Measurements from ENCODE around the gene SSBP2.
"Not testable (repeated sequence)": the region's sequence is repeated elsewhere in the genome, so short reads cannot be mapped to it uniquely, and the experiment has no call there.

Gene SSBP2

GRCh38 chr5:81517462-81517861 is 233.4 kb downstream of the SSBP2 start:
- no peak for DNase-seq

GRCh38 chr5:81516091-81516490 is 234.8 kb downstream of the SSBP2 start:
- no peak for DNase-seq

GRCh38 chr5:81513982-81514381 is 236.9 kb downstream of the SSBP2 start:
- no peak for DNase-seq

GRCh38 chr5:81513473-81513872 is 237.4 kb downstream of the SSBP2 start:
- no peak for DNase-seq

- peak; percentile 12 to 14 for DNase-seq
Measured at GRCh38 chr5:81506900-81507588, 243.9 kb downstream of the SSBP2 start.

GRCh38 chr5:81506378-81506777 is 244.5 kb downstream of the SSBP2 start:
- DNase-seq = no peak

GRCh38 chr5:81505672-81506071 is 245.2 kb downstream of the SSBP2 start:
- no peak for DNase-seq

GRCh38 chr5:81503602-81504001 is 247.3 kb downstream of the SSBP2 start:
- DNase-seq = not testable (repeated sequence)

- no peak for DNase-seq
Measured at GRCh38 chr5:81495286-81495685, 255.6 kb downstream of the SSBP2 start.

- no peak for DNase-seq
Measured at GRCh38 chr5:81488862-81489261, 262.0 kb downstream of the SSBP2 start.

- DNase-seq = no peak
Measured at GRCh38 chr5:81486711-81487110, 264.2 kb downstream of the SSBP2 start.

GRCh38 chr5:81482595-81482994 is 268.3 kb downstream of the SSBP2 start:
- DNase-seq = no peak

GRCh38 chr5:81473395-81473794 is 277.5 kb downstream of the SSBP2 start:
- DNase-seq = not testable (repeated sequence)

GRCh38 chr5:81469676-81470075 is 281.2 kb downstream of the SSBP2 start:
- DNase-seq = no peak

GRCh38 chr5:81450940-81451339 is 300.0 kb downstream of the SSBP2 start:
- DNase-seq = no peak

- no peak for DNase-seq
Measured at GRCh38 chr5:81435023-81435422, 315.9 kb downstream of the SSBP2 start.

- no peak for DNase-seq
Measured at GRCh38 chr5:81429985-81430384, 320.9 kb downstream of the SSBP2 start.

GRCh38 chr5:81429363-81429762 is 321.5 kb downstream of the SSBP2 start:
- DNase-seq = no peak

GRCh38 chr5:81428861-81429260 is 322.0 kb downstream of the SSBP2 start:
- DNase-seq = no peak

GRCh38 chr5:81428446-81428845 is 322.5 kb downstream of the SSBP2 start:
- no peak for DNase-seq

- DNase-seq = no peak
Measured at GRCh38 chr5:81427566-81427965, 323.3 kb downstream of the SSBP2 start.

GRCh38 chr5:81426359-81427030 is 324.4 kb downstream of the SSBP2 start:
- no peak for DNase-seq

GRCh38 chr5:81425569-81425968 is 325.3 kb downstream of the SSBP2 start:
- DNase-seq = no peak

- DNase-seq = no peak
Measured at GRCh38 chr5:81424728-81425127, 326.2 kb downstream of the SSBP2 start.

- DNase-seq = no peak
Measured at GRCh38 chr5:81422671-81423070, 328.2 kb downstream of the SSBP2 start.
